ENCODE measurements around the gene FHOD3. TPM values are rescaled to one million over a fixed set of nuclear protein-coding genes. Genes with fewer than 3 reads are reported as not detected.

Gene FHOD3
- total RNA-seq, 1 experiment from 2014 or later = 22.7 TPM

DNA sequence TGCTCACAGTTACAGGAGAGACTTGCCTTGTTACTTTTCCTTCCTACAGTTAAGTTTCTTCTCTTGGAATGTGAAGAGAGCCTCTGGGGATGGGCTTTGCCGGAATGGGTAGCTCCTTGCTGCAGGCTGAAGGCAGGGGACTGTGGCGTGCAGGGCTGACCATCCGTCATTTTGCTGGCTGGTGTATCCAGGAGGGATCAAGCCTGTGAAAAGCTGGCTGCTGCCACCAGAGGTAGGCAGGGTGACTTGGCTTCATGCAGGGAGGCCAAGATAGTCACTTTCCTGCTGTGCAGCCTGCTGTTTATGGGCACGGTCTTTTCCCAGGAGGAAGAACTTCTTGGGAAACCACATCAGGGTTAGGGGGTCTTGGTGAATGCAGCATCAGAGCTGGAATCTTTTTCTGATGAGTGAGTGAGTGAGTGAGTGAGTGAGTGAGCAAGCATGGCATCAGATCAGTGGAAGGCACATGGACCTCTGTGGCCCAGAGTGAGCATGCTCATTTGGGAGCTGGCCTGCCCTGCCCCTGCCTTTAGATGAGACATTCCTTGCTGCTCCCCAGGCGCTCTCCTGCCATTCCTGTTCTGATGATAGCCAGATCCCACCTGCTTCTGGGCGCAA lies 33.0 kb downstream of the FHOD3 start:
- no peak for ATAC-seq
- POLR2A ChIA-PET = no interaction called here
- BruUV-seq (replicated peaks) = no TSS peak

DNA sequence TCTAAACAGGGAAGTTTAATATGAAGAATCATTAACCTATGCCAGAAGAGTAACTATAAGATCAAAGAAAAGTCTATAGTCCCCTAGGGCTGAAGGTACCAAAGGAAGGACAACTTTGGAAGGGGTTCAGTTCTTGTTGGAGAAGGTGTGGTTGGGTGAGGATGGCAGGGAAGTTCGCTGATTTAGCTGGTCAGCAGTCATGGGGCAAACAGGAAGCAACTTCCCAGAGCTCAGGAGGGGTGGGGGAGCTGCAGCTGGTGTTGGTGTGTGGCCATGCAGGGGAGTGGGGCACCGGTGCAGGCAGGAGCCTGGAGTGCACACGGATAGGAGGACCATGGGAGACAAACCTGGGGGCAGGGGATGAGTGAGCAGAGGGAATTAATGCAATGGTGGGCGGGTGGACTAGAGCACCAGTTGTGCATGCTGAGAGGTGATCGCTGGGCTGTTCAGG lies 34.0 kb downstream of the FHOD3 start:
- no peak for TF ChIP-seq TCF7L2 (IDR thresholded peaks at IDR 0.05; ENCODE audit: low read depth, low read length)
- TF ChIP-seq, protein P1, sequence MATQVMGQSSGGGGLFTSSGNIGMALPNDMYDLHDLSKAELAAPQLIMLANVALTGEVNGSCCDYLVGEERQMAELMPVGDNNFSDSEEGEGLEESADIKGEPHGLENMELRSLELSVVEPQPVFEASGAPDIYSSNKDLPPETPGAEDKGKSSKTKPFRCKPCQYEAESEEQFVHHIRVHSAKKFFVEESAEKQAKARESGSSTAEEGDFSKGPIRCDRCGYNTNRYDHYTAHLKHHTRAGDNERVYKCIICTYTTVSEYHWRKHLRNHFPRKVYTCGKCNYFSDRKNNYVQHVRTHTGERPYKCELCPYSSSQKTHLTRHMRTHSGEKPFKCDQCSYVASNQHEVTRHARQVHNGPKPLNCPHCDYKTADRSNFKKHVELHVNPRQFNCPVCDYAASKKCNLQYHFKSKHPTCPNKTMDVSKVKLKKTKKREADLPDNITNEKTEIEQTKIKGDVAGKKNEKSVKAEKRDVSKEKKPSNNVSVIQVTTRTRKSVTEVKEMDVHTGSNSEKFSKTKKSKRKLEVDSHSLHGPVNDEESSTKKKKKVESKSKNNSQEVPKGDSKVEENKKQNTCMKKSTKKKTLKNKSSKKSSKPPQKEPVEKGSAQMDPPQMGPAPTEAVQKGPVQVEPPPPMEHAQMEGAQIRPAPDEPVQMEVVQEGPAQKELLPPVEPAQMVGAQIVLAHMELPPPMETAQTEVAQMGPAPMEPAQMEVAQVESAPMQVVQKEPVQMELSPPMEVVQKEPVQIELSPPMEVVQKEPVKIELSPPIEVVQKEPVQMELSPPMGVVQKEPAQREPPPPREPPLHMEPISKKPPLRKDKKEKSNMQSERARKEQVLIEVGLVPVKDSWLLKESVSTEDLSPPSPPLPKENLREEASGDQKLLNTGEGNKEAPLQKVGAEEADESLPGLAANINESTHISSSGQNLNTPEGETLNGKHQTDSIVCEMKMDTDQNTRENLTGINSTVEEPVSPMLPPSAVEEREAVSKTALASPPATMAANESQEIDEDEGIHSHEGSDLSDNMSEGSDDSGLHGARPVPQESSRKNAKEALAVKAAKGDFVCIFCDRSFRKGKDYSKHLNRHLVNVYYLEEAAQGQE (IDR thresholded peaks at IDR 0.05; ENCODE audit: insufficient read depth in 1 of 2, low read depth in 2 of 2, low read length in 1 of 2) = no peak
- TF ChIP-seq, protein P2, sequence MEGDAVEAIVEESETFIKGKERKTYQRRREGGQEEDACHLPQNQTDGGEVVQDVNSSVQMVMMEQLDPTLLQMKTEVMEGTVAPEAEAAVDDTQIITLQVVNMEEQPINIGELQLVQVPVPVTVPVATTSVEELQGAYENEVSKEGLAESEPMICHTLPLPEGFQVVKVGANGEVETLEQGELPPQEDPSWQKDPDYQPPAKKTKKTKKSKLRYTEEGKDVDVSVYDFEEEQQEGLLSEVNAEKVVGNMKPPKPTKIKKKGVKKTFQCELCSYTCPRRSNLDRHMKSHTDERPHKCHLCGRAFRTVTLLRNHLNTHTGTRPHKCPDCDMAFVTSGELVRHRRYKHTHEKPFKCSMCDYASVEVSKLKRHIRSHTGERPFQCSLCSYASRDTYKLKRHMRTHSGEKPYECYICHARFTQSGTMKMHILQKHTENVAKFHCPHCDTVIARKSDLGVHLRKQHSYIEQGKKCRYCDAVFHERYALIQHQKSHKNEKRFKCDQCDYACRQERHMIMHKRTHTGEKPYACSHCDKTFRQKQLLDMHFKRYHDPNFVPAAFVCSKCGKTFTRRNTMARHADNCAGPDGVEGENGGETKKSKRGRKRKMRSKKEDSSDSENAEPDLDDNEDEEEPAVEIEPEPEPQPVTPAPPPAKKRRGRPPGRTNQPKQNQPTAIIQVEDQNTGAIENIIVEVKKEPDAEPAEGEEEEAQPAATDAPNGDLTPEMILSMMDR (IDR thresholded peaks at IDR 0.05) = no peak
- TF ChIP-seq SIN3A (IDR thresholded peaks at IDR 0.05; ENCODE audit: borderline replicate concordance, insufficient read depth, low read depth, low read length) = no peak
- TF ChIP-seq POLR2AphosphoS5 (IDR thresholded peaks at IDR 0.05; ENCODE audit: low read depth, low read length) = no peak
- Histone ChIP-seq H3K36me3 (ENCODE audit: control insufficient read depth, insufficient read depth, low read length) (no peaks in the 10 kb centered on the region), H3K27me3 (ENCODE audit: control insufficient read depth, insufficient read depth, low read length) (no peaks in the 10 kb centered on the region), H3K4me1 (ENCODE audit: control insufficient read depth, insufficient read depth, low read length) (no peaks in the 10 kb centered on the region), H3K4me3 (ENCODE audit: low read depth in 2 of 2, low read length in 2 of 2) (no peak overlapping the region), H3K27ac (ENCODE audit: low read length) (no peak overlapping the region), H3K9me3 (ENCODE audit: control insufficient read depth, insufficient read depth, low read depth, low read length) (no peaks in the 10 kb centered on the region)
- ChIA-PET POLR2A (no interaction called here), CTCF (no interaction called here)
- ATAC-seq = no peak
- DNase-seq (ENCODE audit: low read depth, low spot score) = no peak
- intact Hi-C loops (cut with micrococcal nuclease; ENCODE audit: unreplicated experiment) = no loop called here
- in situ Hi-C loops (cut with HindIII; ENCODE audit: low pct_unique_long_range_greater_than_20kb, low sequenced_read_pairs) = no loop called here
- no TSS peak for BruUV-seq (replicated peaks)

More for the DNA sequence above, 33.0 kb downstream of the FHOD3 start:
- TF ChIP-seq POLR2AphosphoS5 (IDR thresholded peaks at IDR 0.05; ENCODE audit: low read depth, low read length) = no peak
- no peak for TF ChIP-seq TCF7L2 (IDR thresholded peaks at IDR 0.05; ENCODE audit: low read depth, low read length)
- no peak for TF ChIP-seq SIN3A (IDR thresholded peaks at IDR 0.05; ENCODE audit: borderline replicate concordance, insufficient read depth, low read depth, low read length)
- TF ChIP-seq, protein P1 (IDR thresholded peaks at IDR 0.05; ENCODE audit: insufficient read depth in 1 of 2, low read depth in 2 of 2, low read length in 1 of 2) = no peak
- TF ChIP-seq, protein P2 (IDR thresholded peaks at IDR 0.05) = no peak
- in situ Hi-C loops (cut with HindIII; ENCODE audit: low pct_unique_long_range_greater_than_20kb, low sequenced_read_pairs) (no loop called here), intact Hi-C loops (cut with micrococcal nuclease; ENCODE audit: unreplicated experiment) (no loop called here)
- no peaks in the 10 kb centered on the region for H3K27me3 ChIP-seq (ENCODE audit: control insufficient read depth, insufficient read depth, low read length)
- H3K36me3 ChIP-seq (ENCODE audit: control insufficient read depth, insufficient read depth, low read length) = no peaks in the 10 kb centered on the region
- no peak for DNase-seq (ENCODE audit: low read depth, low spot score)
- H3K4me1 ChIP-seq (ENCODE audit: control insufficient read depth, insufficient read depth, low read length) = no peaks in the 10 kb centered on the region
- no peaks in the 10 kb centered on the region for H3K9me3 ChIP-seq (ENCODE audit: control insufficient read depth, insufficient read depth, low read depth, low read length)
- CTCF ChIA-PET = interaction anchor here (0.6 kb wide), 1 partner anchor 237 kb away, joined by 3 read pairs; no protein-coding TSS in a partner anchor
- no peak overlapping the region for H3K4me3 ChIP-seq (ENCODE audit: low read depth in 2 of 2, low read length in 2 of 2)
- H3K27ac ChIP-seq (ENCODE audit: low read length) = no peak overlapping the region

All from Panc1 (cell line).